HG03439 (cell line): Measurements from ENCODE around the gene PAX5.

Experiments
- ATAC-seq: cut with Tn5 transposase; IDR thresholded peaks from one replicate; pipeline ENCODE4 v1.9.1; 2021; ENCODE audit warnings: mild to moderate bottlenecking, moderate library complexity; ENCODE audit not compliant: unreplicated experiment

Gene PAX5

GRCh38 chr9:36962691-36963090 is 71.4 kb downstream of the PAX5 start:
- ATAC-seq, result no peak

- ATAC-seq, result no peak
These were observed 72.3 kb downstream of the PAX5 start for GRCh38 chr9:36961561-36962325.

DNA sequence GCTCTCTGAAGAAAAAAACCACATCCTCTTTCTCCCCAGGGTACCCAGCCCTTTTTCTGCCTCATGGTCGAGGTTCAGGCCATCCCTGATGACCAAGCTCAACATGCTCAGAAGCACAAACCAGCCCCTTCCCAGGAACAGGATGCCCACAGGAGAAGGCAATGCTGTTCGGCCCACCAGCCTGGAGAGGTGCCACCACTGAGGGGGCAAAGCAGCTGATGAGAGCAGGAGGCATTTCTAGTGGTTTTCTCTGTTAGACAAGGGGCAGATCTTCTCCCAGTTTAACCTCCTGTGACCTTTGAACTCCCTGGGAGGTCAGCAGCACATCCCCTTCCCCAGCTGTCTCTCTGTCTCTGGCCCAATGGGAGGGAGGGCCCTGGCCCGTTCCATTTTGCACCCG is 73.0 kb downstream of the PAX5 start:
- ATAC-seq, result no peak

DNA sequence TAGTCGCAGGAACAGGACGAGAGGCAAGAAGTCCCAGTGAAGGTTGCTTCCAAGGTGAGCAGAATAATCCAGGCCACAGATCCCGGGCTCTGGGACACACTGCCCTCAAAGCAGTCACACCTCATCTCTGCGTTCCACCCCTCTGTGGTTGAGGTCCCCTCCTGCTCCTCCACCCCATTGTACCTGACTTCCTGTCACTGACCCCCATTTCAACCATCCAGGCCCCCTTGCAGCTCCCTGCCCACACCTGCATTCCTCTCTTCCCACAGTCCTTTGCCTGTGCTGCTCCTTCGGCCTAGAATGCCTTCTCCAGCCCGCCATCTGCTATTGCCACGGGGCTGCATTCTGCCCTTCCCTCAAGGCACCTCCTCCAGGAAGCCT is 73.5 kb downstream of the PAX5 start:
- ATAC-seq, result no peak

DNA sequence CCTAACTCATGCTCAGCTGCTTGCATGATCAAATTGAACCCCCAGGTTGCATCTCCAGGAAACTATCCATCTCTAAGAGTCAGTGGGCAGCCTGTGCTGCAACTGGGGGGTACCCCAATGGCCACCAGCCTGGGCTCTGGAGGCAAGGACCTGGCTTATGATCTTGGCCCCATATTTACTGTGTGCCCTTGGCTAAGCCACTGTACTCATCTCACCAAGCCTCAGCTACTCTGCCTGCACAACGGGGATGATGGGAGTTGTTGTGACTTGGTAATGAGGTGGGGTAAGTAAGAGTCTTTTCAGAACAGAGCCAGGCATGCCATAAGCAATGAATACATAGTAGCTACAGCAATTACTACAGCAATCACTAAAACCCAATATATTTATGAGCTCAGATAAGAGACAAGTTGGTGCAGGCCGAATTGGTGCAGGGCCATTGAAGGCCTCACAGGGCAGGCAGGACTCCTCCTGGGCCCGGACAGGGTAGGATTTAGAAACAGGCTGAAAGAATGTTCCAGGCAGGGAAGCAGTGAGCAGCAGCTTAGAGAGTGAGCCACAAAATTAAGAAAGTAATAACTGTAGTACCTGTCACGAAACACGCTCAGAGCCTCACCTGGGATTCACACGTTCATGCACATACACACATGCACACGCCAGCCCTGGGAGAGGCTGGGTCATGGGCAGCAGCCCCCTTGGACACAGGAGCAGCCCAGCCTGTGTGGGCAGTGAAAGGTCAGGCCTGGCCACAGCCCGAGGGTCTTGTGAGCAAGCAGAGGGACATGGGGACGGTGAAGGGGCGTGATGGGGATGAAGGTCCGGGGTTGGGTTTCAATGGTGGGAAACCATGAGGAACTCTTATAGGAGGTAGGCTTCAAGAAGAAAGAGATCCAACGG is 74.1 kb downstream of the PAX5 start:
- no peak for ATAC-seq

- ATAC-seq, result no peak
These were observed 77.2 kb downstream of the PAX5 start for GRCh38 chr9:36956908-36957307.

GRCh38 chr9:36950389-36950788 is 83.7 kb downstream of the PAX5 start:
- no peak for ATAC-seq

- no peak for ATAC-seq
These were observed 84.6 kb downstream of the PAX5 start for GRCh38 chr9:36949466-36949865.

DNA sequence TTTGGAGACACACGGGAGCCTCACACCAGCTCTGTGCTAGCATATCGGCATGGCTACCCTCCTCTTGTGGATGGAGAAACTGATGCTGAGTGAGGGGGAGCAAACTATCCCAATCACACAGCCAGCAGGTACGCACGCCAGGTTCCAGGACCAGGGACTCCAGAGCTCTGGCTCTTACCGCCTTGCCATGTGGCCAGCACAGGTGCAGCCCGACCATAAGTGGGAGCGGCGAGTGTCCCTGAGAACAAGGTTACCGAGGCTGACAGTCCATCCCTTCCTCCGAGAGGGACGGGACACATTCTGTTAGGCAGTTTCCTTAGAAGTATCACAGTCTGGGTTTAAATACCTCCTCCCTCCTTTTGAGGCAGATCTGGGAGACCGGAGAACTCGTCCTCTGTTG is 86.0 kb downstream of the PAX5 start:
- no peak for ATAC-seq

- ATAC-seq, result no peak
These were observed 87.4 kb downstream of the PAX5 start for GRCh38 chr9:36946653-36947052.

DNA sequence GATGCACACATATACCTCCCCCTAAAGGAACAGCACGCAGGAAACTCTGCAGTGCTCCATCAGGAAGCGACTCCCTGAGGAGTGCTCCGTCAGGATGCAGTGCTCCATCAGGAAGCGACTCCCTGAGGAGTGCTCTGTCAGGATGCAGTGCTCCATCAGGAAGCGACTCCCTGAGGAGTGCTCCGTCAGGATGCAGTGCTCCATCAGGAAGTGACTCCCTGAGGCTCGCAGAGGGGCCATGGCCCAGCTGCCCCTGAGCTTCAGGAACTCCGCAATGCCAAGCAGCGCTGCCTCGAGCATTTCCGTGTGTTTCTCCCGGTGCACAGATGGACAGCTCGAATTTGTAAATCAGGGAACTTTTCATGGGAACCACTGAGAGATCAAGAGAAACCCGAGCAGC is 88.1 kb downstream of the PAX5 start:
- no peak for ATAC-seq

GRCh38 chr9:36942891-36943290 is 91.2 kb downstream of the PAX5 start:
- no peak for ATAC-seq

GRCh38 chr9:36941441-36941840 is 92.6 kb downstream of the PAX5 start:
- ATAC-seq, result no peak

GRCh38 chr9:36940881-36941280 is 93.2 kb downstream of the PAX5 start:
- no peak for ATAC-seq

DNA sequence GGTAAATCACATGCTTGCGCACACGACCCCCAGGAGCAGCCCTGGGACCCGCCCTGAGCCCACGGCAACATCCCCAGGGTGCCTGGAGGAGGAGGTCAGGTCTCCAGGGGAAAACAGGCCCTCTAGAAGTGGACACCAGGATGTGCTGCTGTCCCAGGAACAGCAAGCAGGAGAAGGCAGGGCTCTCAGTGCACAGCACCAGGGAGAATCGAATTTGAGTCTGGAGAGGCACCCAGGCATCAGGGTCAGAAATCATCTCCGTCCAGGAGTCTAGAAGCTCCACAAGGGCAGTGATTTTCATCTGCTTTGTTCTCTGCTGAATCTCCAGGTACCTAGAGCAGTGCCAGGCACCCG is 93.6 kb downstream of the PAX5 start:
- ATAC-seq, result no peak

DNA sequence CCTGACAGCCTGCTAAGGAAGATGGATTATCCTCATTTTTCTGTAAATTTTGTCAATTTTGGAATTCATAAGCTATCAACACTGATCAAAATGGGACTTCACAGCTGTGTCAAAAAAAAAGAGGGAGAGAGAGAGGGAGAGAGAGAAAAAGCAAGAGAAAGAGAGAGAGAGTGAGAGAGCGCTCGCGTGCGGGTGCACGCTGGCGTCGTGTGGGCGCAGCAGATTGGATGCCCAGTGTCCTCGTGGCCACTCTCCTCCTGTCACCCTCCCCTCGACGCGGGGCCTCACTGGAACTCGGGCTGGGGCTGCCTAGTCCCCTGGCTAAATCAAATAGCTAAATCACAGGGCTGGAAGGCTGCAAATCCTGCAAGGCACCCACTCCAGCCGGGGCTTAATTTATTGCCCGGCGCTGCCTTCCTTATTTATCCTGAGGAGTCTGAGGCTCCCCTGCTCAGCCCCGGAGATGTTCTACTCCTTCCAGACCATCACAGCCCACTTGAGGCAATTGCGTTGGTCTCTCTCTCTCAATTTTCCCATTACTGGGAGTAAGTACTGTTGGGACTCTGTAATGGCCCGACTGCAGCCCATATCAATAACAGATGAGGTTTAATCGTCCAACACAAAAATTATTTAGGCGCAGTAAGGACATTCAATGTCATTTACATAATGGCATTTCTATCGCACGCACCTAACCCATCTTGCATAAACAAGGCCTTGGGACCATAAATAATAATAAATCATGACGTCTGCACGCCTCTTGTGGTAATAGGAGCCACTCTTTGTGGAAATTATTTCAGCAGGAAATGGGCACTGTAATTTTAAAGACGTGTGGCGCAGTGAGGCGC is 94.2 kb downstream of the PAX5 start:
- ATAC-seq, result no peak

DNA sequence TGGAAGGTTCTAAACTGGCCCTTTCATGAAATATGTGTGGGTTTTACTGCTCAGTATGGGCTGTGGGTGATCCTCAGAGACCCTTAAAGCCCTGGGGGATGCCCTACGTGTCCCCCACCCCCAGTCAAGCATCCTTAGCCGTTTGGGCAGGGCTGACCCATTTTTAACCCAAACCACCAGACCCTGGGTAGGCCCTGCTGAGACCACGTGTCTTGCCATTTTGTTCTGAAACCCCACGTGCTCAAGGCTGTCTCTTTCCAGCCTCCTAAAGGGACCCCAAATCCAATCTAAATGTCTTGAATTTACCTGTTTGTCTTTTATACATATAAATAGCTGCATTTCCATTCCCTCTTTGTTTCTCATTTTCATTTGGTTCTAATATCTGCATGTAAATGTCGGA is 94.9 kb downstream of the PAX5 start:
- ATAC-seq, result no peak

- no peak for ATAC-seq
These were observed 95.5 kb downstream of the PAX5 start for GRCh38 chr9:36938617-36939016.

- no peak for ATAC-seq
These were observed 96.1 kb downstream of the PAX5 start for GRCh38 chr9:36937951-36938350.

DNA sequence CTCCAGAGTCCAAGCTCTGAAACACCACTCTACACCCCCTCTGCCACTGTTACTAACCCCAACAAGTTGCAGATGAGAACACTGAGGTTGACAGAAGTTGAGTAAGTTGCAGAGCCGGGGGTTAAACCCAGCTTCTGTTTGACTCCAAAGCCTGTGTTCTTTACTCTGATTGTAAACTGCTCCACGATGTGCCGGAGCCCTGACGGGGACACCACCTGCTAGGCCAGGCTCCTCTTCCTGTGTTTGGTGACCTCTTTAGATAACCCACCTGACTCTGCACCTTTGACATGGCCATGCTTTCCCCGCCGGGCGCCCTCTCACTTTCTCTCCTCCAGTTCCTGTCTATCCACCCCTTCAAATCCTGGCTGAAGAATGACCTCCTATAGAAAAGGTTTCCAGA is 96.7 kb downstream of the PAX5 start:
- ATAC-seq, result no peak

GRCh38 chr9:36936498-36936831 is 97.6 kb downstream of the PAX5 start:
- ATAC-seq, result no peak
